Measurements from ENCODE around the gene SLC7A4.
"Not testable (repeated sequence)": the region's sequence is repeated elsewhere in the genome, so short reads cannot be mapped to it uniquely, and the experiment has no call there.

The SLC7A4 gene

GRCh38 chr22:21061660-21062321 is 29.4 kb upstream of the SLC7A4 start:
- not testable (repeated sequence) for DNase-seq

- DNase-seq, result not testable (repeated sequence)
Observed at GRCh38 chr22:21060363-21060762, 28.0 kb upstream of the SLC7A4 start.

GRCh38 chr22:21055880-21056319 is 23.5 kb upstream of the SLC7A4 start:
- DNase-seq, result no peak

DNA sequence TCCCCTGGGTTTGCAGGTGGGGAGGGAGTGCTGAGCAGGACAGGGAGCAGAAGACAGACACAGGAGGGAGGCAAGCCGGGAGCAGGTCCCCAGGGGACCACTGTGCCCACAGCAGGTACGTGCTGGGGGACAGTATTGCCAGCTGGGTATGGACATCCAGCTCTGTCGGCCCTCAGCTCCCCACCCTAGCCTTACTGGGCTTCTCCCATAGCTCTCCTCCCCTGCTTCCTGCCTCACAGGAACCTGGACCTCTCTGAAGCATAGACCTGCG is 23.1 kb upstream of the SLC7A4 start:
- no peak for DNase-seq

GRCh38 chr22:21054714-21055563 is 22.6 kb upstream of the SLC7A4 start:
- DNase-seq, result no peak

DNA sequence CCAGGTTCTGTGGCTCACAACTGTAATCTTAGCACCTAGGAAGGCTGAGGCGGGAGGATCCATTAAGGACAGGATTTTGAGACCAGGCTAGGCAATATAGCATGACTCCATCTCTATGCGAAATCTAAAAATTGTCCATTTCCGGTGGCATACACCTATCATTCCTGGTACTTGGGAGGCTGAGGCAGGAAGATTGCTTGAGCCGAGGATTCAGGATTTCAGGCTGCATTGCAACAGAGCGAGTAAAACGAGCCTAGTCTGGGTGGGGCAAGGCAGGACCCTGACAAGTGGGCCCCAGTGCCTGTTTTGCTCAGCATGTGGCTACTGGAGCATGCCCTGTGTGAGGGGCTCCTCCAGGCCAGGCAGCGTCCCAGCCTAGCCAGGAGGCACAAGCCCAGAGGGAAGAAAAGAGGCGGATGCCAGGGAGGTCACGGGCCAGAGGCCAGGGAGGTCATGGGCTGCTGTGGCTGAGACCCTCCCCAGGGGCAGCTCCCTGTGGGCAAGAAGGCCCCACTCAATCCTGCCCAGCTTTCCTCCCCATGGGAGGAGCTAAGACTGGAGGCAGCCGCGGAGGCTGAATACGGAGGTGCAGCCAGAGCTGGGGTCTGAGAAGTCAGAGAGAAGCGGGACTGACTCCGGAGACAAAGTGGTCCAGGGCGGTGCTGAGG is 21.8 kb upstream of the SLC7A4 start:
- DNase-seq, result no peak

DNA sequence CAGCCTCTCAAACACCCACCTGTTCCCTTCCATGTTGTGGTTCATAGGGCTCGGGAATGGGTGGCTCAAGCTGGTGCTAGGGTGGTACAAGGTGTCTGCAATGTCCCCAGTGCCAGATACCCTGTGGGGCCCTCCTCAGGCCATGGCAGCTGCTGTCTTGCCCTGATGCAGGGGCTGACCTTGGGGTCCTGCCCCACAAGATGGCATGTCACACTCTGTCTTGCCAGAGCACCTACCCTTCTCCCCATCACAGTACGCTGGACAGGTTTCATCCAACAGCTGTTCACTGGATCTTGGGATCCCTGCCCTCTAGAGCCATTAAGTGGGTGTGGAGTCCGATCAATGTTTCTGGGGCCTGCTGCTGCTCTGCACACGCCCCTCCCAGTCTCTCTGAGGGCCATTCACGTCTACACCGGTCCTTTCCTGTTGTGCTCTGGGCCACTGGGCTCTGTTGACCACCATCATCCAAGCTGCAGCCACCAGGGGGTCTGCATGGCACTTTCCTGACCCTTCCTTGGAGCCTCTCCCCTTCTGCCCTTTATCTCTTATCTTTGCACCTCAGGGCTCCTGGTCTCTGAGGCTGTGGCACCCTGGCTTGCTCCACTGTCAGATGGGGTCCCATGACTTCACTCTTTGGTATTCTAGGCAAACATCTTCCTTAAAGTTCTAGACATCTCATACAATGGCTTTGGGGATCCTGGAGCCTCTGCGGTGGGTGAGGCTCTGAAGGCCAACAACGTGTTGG is 20.5 kb upstream of the SLC7A4 start:
- DNase-seq, result no peak

DNA sequence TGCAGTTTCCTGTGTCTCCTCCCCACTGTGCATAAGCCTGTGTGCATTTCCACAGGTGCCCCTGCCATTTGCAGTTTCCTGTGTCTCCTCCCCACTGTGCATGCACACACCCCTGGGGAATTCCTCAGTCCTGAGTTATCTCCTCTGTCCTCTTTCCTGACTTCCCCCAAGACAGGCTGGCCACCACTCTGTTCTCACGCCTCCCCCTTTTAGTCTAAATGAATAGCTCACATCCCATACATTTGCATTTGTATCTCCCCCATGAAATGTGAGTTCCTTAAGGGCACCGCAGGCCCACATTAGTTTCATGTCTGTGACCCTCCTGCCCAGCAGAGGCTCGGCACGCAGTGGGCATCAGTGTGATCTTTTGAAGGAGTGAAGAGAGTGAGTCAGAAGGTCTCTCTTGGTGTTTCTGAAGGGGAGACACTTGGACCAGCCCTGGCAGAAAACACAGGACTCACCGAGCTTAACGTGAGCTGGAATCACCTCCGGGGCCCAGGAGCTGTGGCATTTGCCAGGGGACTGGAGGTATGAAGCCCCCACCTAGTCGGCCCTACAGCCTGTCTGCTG is 19.6 kb upstream of the SLC7A4 start:
- no peak for DNase-seq

DNA sequence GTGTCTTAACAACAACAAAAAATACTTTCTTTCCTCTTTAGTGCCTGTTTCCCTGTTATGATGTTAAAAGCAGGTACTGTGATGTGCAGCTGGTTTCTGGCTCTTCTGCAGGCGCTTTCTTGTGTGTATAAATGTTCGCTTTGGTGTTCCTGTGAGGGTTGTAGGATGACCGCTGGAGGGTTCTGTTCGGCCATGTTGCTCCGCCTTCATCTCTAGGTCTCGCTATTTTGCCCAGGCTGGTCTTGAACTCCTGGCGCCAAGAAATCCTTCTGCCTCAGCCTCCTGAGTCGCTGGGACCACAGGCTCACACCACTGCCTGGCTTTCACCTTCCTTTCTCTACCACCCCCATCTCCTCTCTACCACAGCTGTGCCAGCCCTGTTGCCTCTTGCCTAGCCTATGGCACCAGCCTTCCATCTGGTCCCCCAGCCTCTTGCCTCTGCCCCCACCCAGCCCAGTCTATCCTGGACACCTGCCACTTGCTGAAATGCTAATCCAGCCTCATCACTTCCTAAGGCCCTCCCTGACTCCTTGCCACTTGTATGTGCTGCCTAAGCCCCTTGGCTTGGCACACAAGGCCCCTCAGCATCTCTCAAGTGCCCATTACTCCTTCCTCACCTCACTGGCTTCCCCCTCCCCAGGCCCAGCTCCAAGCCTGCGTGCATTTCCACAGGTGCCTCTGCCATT is 18.9 kb upstream of the SLC7A4 start:
- DNase-seq, result no peak

DNA sequence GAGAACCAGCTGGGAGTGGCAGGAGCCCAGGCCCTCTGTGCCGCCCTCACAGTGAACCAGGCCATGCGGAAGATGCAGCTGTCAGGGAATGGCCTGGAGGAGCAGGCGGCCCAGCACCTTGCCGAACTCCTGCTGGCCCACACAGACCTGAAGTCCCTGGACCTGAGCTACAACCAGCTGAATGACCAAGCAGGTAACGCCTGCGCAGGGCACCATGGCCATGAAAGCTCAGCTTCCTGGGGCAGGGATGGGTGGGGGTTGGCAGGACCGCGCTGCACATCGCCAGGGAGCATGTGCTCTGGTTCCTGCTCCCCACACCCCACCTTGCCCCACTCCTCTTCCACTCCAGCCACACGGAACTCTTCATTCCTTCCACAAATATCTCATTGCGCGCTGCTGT is 16.6 kb upstream of the SLC7A4 start:
- DNase-seq, result not testable (repeated sequence)

DNA sequence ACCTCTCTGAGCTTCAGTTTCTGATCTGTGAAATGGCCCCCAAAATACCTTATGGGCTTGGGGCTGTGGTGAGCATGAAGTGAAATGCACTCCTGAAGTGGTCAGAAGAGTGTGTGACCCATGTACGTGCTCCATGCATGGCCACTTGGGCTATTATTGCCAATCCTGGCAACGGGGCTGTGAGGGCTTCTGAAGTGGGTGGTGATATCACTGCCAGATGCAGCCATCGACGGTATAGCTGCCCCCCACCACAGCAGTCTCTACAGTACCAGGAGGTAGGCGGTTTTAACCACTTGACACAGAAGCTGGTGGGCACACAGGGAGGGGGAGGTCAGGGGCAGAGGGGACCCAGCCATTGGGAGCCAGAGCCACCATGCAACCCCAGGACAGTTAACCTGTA is 16.1 kb upstream of the SLC7A4 start:
- DNase-seq, result not testable (repeated sequence)

DNA sequence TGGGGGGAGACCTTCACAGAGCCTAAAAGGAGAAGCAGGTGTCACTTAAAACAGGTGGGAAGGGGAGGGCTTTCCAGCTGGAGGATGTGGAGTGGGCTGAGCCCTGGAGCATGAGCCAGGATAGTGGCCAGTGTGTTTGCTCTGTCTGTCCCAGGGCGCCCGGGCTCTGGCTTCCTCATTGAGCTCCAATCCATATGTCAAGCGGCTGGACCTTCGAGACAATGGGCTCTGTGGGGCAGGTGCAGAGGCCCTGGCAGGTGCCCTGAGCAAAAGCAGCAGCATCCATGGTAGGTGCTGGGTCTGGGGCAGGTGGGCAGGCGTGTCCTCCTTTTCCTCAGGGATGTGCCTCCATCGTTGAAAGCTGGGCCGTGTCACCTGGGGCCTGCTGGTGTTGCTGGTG is 15.4 kb upstream of the SLC7A4 start:
- no peak for DNase-seq

DNA sequence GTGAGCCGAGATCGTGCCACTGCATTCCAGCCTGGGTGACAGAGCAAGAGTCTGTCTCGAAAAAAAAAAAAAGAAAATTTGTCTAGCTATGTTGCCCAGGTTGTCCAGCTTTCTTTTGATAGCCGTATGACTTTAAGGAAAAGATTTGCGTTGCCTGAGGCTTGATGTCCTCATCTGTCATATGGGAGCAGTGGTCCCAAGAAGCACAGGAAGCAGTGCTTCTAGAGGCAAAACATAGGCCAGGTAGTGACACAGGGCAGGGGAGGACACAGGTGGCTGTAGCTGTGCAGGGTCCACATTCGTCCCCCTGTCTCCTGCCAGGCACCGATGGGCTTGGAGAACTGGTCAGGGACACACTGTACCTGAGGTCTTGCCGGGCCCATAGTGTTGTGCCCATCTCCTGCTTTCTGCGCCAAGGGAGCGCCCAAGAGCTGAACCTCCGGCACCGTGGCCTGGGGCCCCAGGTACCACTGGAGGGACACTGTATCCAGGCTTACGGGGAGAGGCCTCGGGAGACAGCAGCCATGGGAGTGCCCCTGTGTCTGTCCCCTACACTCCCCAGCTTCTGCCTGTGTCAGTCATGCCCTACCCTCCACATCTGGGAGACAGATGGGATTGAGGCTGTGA is 14.8 kb upstream of the SLC7A4 start:
- DNase-seq, result no peak

DNA sequence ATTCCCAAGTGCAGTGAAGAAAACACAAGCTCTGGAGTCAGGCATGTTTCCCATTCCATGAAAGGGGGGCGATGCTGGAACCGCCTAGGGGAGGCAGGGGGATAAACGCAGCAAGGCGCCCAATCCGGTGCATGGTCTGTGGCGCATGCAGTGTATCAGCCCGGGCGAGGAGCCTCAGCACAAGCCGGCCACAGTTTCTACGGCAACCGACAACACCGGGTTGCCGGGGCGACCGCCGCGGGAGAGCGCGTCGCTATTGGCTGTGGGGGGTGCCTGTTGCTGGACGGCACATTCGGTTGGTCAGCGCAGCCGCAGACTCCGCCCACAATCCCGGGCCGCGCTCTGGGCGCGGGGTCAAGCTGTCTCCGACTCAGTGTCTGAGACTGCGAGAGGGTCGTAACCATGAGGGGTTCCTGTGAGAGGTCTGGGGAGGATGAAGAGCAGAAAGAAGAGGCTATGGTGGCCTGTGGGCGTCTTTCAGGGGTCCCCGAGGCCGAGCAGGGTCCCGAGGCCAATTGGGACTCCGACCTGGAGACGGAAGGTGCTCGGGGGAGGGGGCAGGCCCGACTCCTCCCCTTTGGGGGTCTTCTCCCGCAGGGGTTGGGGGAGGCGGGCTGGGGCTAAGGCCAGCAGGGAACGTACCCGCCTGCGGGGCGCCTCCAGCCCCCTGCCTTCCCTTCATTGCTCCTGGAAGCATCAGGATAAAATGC is 13.4 kb upstream of the SLC7A4 start, which contains the start of gene LRRC74B:
TSS of gene LRRC74B (plus strand) at position 362 of the 710 bp plus-strand sequence. CDS start at position 403, 41 bp downstream.
- peak; percentile 77 to 85 for DNase-seq

- no peak for DNase-seq
Observed at GRCh38 chr22:21044931-21045584, 12.7 kb upstream of the SLC7A4 start.

GRCh38 chr22:21043860-21044535 is 11.6 kb upstream of the SLC7A4 start:
- DNase-seq, result no peak

DNA sequence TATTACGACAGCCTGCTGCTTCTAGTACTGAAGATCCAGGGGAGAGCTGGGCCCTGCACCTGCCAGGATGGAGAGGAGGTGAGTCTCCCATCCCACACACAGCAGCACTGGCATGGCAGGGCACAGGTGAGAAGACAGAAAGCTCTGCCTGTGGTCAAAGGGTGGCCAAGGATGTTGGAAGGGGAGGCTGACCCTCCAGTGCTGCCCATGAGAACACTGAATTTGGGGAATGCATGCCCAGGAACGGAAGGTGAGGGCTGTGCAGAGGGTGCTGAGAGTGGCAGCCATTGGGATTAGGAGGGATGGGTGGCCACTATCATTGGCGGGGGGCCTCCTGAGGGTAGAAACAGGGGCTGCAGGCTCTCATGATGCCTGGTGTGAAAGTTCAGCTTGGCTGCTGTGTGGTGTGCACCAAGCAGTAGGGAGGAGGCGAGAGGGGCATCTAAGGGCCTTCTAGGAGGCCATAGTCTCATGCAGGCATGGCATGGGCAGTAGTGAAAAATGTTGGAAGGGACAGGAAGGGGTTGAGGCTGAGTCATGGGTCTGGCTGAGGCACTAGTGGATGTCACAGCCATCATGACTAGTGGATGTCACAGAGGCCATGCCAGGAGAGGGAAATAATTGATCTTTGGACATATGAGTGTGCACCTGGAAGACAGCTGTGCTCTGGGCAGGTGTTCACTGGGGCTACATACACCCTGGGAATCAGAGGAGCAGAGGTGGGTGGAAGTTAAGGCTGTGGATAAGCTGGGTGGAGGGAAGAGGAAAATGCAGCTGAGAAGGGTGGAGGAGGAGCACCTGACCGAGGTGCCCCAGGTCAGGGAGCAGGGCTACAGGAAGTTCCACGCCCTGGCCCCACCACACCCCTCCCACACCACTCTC is 10.9 kb upstream of the SLC7A4 start:
- DNase-seq, result no peak

- DNase-seq, result no peak
Observed at GRCh38 chr22:21041937-21042336, 9.6 kb upstream of the SLC7A4 start.

- not testable (repeated sequence) for DNase-seq
Observed at GRCh38 chr22:21039158-21039557, 6.8 kb upstream of the SLC7A4 start.
